WTC11 (cell line): Measurements from ENCODE around the gene NKX3-2. TPM values are rescaled to one million over a fixed set of nuclear protein-coding genes. Genes with fewer than 3 reads are reported as not detected.

Experiments used
- ATAC-seq: fragments of 200-7000 bp; cut with Tn5 transposase; 2 replicates; pipeline ENCODE4 v1.10.0; 2021; ENCODE audit warnings: mild to moderate bottlenecking, moderate library complexity
- CTCF ChIA-PET: fragments of 300-600 bp; sonication (Branson Sonifier 250); formaldehyde crosslinking; loops from one replicate; lab custom pipeline; 2021; ENCODE audit warnings: antibody characterized with exemption; lab: Charles Lee
- POLR2A ChIA-PET: fragments of 350-600 bp; sonication (Branson Sonifier 250); formaldehyde crosslinking; loops from one replicate; lab custom pipeline; 2021; ENCODE audit warnings: antibody characterized with exemption; lab: Charles Lee
- DNase-seq: peaks from one replicate; pipeline ENCODE4 v3.0.0; 2021; ENCODE audit warnings: low spot score
- H3K27ac Mint-ChIP-seq: 2 replicates; pipeline ENCODE4 v1.8.0; 2021; ENCODE audit warnings: mixed read lengths
- H3K27me3 Mint-ChIP-seq: 2 replicates; pipeline ENCODE4 v1.8.0; 2021; ENCODE audit warnings: low read depth, mild to moderate bottlenecking, moderate library complexity, mixed read lengths
- H3K36me3 Mint-ChIP-seq: 2 replicates; pipeline ENCODE4 v1.8.0; 2021; ENCODE audit warnings: mixed read lengths
- H3K4me1 Mint-ChIP-seq: 2 replicates; pipeline ENCODE4 v1.8.0; 2022; ENCODE audit warnings: mixed read lengths
- H3K4me3 Mint-ChIP-seq: 2 replicates; pipeline ENCODE4 v1.8.0; 2021; ENCODE audit warnings: mild to moderate bottlenecking, moderate library complexity, mixed read lengths
- H3K9me3 Mint-ChIP-seq: 2 replicates; pipeline ENCODE4 v1.8.0; 2021; ENCODE audit warnings: mixed read lengths
- CBFB ChIP-seq: sonication (generic); formaldehyde crosslinking; IDR thresholded peaks from 2 replicates; pipeline ENCODE4 v1.8.1; 2022; ENCODE audit warnings: mild to moderate bottlenecking, low read depth, missing genetic modification reagents
- E2F5 ChIP-seq: sonication (generic); formaldehyde crosslinking; IDR thresholded peaks from 2 replicates; pipeline ENCODE4 v1.8.1; 2022; ENCODE audit warnings: mild to moderate bottlenecking, moderate library complexity, missing genetic modification reagents
- EMX1 ChIP-seq: fragments of 250-450 bp; sonication (Bioruptor Pico); IDR thresholded peaks from 2 replicates; pipeline ENCODE4 v1.8.0; 2021; ENCODE audit warnings: mild to moderate bottlenecking
- ETV6 ChIP-seq: sonication (generic); formaldehyde crosslinking; IDR thresholded peaks from 2 replicates; pipeline ENCODE4 v1.8.1; 2022; ENCODE audit warnings: mild to moderate bottlenecking, missing genetic modification reagents
- FOXK1 ChIP-seq: sonication (generic); formaldehyde crosslinking; IDR thresholded peaks from 2 replicates; pipeline ENCODE4 v1.8.0; 2022; ENCODE audit warnings: mild to moderate bottlenecking, moderate library complexity, missing genetic modification reagents
- HMGA2 ChIP-seq: fragments of 250-450 bp; sonication (Bioruptor Pico); IDR thresholded peaks from 2 replicates; pipeline ENCODE4 v1.4.0; 2021; ENCODE audit warnings: mild to moderate bottlenecking, moderate library complexity
- MYBL2 ChIP-seq: sonication (generic); formaldehyde crosslinking; IDR thresholded peaks from 2 replicates; pipeline ENCODE4 v1.8.1; 2023; ENCODE audit warnings: mild to moderate bottlenecking, moderate library complexity, missing genetic modification reagents
- NFE2L1 ChIP-seq: sonication (generic); formaldehyde crosslinking; IDR thresholded peaks from 2 replicates; pipeline ENCODE4 v1.8.1; 2023; ENCODE audit warnings: missing genetic modification reagents
- NR3C1 ChIP-seq: sonication (generic); formaldehyde crosslinking; conservative IDR thresholded peaks from 2 replicates; pipeline ENCODE4 v1.8.1; 2023; ENCODE audit warnings: low read depth, mild to moderate bottlenecking, missing genetic modification reagents
- OVOL2 ChIP-seq: fragments of 250-450 bp; sonication (Bioruptor Pico); IDR thresholded peaks from 2 replicates; pipeline ENCODE4 v1.9.0; 2021; ENCODE audit warnings: mild to moderate bottlenecking, borderline replicate concordance
- SMAD4 ChIP-seq: sonication (generic); formaldehyde crosslinking; IDR thresholded peaks from 2 replicates; pipeline ENCODE4 v1.8.0; 2022; ENCODE audit warnings: mild to moderate bottlenecking, missing genetic modification reagents
- USF1 ChIP-seq: sonication (generic); formaldehyde crosslinking; IDR thresholded peaks from 2 replicates; pipeline ENCODE4 v1.8.0; 2022; ENCODE audit warnings: mild to moderate bottlenecking, missing genetic modification reagents
- USF2 ChIP-seq: sonication (generic); formaldehyde crosslinking; IDR thresholded peaks from 2 replicates; pipeline ENCODE4 v1.8.1; 2023; ENCODE audit warnings: mild to moderate bottlenecking, missing genetic modification reagents, moderate library complexity
- ZBTB43 ChIP-seq: sonication (generic); formaldehyde crosslinking; IDR thresholded peaks from 2 replicates; pipeline ENCODE4 v1.8.1; 2023; ENCODE audit warnings: mild to moderate bottlenecking, missing genetic modification reagents
- ZNF138 ChIP-seq: sonication (generic); formaldehyde crosslinking; conservative IDR thresholded peaks from 2 replicates; pipeline ENCODE4 v1.8.1; 2022; ENCODE audit warnings: mild to moderate bottlenecking, moderate library complexity, missing genetic modification reagents
- ZNF219 ChIP-seq: sonication (generic); formaldehyde crosslinking; IDR thresholded peaks from 2 replicates; pipeline ENCODE4 v1.8.0; 2023; ENCODE audit warnings: missing genetic modification reagents, mild to moderate bottlenecking, borderline replicate concordance
- ZNF232 ChIP-seq: sonication (generic); formaldehyde crosslinking; IDR thresholded peaks from 2 replicates; pipeline ENCODE4 v1.8.0; 2022; ENCODE audit warnings: mild to moderate bottlenecking, missing genetic modification reagents
- ZNF263 ChIP-seq: sonication (generic); formaldehyde crosslinking; IDR thresholded peaks from 2 replicates; pipeline ENCODE4 v1.8.1; 2022; ENCODE audit warnings: low read depth, mild to moderate bottlenecking, moderate library complexity, missing genetic modification reagents
- ZNF512 ChIP-seq: sonication (generic); formaldehyde crosslinking; IDR thresholded peaks from 2 replicates; pipeline ENCODE4 v1.8.1; 2022; ENCODE audit warnings: missing genetic modification reagents, borderline replicate concordance
- total RNA-seq: library from RNA; stranded (reverse); gene quantifications from 3 replicates; pipeline ENCODE4 v1.2.3, GENCODE V29; 2021
- TF ChIP-seq, protein P1 (sequence below): sonication (generic); formaldehyde crosslinking; IDR thresholded peaks from 2 replicates; pipeline ENCODE4 v1.8.0; 2022; ENCODE audit warnings: mild to moderate bottlenecking, missing genetic modification reagents

NKX3-2 gene
- total RNA-seq, 1 experiment from 2014 or later = 0.07 TPM

DNA sequence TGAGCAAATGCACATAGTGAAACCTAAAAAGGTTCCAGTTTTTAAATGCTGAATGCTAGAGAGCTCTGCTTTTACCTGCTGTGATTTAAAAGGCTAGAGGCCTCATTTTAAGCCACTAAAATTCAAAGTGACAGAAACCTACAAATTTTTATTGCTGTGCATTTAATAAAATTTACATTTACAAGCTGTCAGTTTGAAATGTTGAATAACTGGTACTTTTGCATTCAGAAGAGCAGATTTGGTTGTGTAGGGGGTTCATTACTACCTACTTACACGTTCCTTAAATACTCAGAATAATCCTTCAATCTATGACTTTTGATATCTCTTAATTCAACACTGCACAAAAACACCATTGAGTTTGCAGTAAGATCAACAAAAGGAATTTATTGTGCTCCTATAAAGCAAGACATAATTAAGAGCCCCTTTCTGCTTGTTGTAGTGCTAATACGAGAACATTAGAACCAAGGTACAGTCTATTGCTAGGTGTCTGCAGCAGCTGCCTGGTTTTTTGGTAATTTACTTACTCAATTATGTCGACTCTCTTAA, 27.9 kb downstream of the NKX3-2 start (continued):
- no peak for TF ChIP-seq FOXK1 (CRISPR knock-in tag)
- TF ChIP-seq OVOL2 (CRISPR knock-in tag) = no peak
- TF ChIP-seq, protein P1, sequence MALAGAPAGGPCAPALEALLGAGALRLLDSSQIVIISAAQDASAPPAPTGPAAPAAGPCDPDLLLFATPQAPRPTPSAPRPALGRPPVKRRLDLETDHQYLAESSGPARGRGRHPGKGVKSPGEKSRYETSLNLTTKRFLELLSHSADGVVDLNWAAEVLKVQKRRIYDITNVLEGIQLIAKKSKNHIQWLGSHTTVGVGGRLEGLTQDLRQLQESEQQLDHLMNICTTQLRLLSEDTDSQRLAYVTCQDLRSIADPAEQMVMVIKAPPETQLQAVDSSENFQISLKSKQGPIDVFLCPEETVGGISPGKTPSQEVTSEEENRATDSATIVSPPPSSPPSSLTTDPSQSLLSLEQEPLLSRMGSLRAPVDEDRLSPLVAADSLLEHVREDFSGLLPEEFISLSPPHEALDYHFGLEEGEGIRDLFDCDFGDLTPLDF (CRISPR knock-in tag) = no peak
- no peak for TF ChIP-seq USF1 (CRISPR knock-in tag)
- TF ChIP-seq ZNF138 (CRISPR knock-in tag) = no peak
- no peak for TF ChIP-seq MYBL2 (CRISPR knock-in tag)
- TF ChIP-seq ZBTB43 (CRISPR knock-in tag) = no peak
- TF ChIP-seq USF2 (CRISPR knock-in tag) = no peak
- TF ChIP-seq ZNF219 (CRISPR knock-in tag) = no peak
- TF ChIP-seq NFE2L1 (CRISPR knock-in tag) = no peak
- no peak for TF ChIP-seq ETV6 (CRISPR knock-in tag)
- TF ChIP-seq, all 79 proteins: peak for 0

DNA sequence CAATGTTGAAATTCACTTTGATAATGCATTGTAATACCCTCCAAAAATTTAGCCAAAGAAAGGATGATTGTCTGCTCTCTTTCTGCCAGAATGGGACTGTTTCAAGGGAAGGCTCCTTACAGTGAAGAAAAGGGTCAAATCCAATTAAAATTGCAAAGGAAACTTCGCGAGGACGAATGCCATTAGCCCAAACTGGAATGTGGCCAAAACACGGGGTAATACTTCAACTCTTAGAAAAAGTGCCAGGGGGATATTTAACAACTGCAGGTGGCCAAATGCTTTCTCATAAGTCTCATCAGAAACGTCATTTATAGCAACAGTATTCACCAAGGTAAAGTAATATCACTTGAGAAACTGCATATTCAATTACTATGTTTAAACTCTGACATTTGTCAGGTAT, 29.0 kb downstream of the NKX3-2 start:
- Mint-ChIP-seq H3K4me1 (peaks cover 65% of the 10 kb centered on the region), H3K27ac (no peak overlapping the region), H3K36me3 (no peaks in the 10 kb centered on the region), H3K9me3 (no peaks in the 10 kb centered on the region), H3K27me3 (peaks cover 6% of the 10 kb centered on the region), H3K4me3 (no peak overlapping the region)
- no peak for DNase-seq
- ChIA-PET CTCF (no interaction called here), POLR2A (no interaction called here)
- ATAC-seq = no peak
- no peak for TF ChIP-seq ZNF512
- TF ChIP-seq SMAD4 (CRISPR knock-in tag) = no peak
- TF ChIP-seq ZNF232 = no peak
- TF ChIP-seq E2F5 (CRISPR knock-in tag) = no peak
- TF ChIP-seq ZNF263 (CRISPR knock-in tag) = no peak
- TF ChIP-seq NFE2L1 (CRISPR knock-in tag) = no peak
- TF ChIP-seq NR3C1 (CRISPR knock-in tag) = no peak
- no peak for TF ChIP-seq USF2 (CRISPR knock-in tag)
- no peak for TF ChIP-seq ETV6 (CRISPR knock-in tag)
- TF ChIP-seq, protein P1 (CRISPR knock-in tag) = no peak
- no peak for TF ChIP-seq CBFB (CRISPR knock-in tag)
- no peak for TF ChIP-seq EMX1 (CRISPR knock-in tag)
- no peak for TF ChIP-seq HMGA2
